Jurkat, Clone E6-1 (cell line): ENCODE measurements around the gene SHISA6.

Experiments
- DNase-seq: peaks from one replicate; pipeline ENCODE4 v3.0.0-alpha.2; 2011; ENCODE audit warnings: low read depth, low spot score
- H3K4me3 ChIP-seq: 2 replicates; pipeline ENCODE4 v1.5.1; 2011; ENCODE audit warnings: mild to moderate bottlenecking, low read length, control low read depth, moderate library complexity

Gene SHISA6

GRCh38 chr17:11550431-11550830, 309.4 kb downstream of the SHISA6 start:
- H3K4me3 ChIP-seq: no peak overlapping the region
- no peak for DNase-seq

GRCh38 chr17:11551442-11551841, 310.4 kb downstream of the SHISA6 start:
- no peak for DNase-seq

GRCh38 chr17:11553135-11553534, 312.1 kb downstream of the SHISA6 start:
- H3K4me3 ChIP-seq: no peak overlapping the region
- no peak for DNase-seq

More at GRCh38 chr17:11551442-11551841, 310.4 kb downstream of the SHISA6 start:
- no peak overlapping the region for H3K4me3 ChIP-seq

- no peak for DNase-seq
- H3K4me3 ChIP-seq: no peak overlapping the region
Observed at GRCh38 chr17:11554042-11554441, 313.0 kb downstream of the SHISA6 start.

GRCh38 chr17:11554542-11554941, 313.5 kb downstream of the SHISA6 start:
- no peak for DNase-seq
- no peak overlapping the region for H3K4me3 ChIP-seq

GRCh38 chr17:11555530-11555929, 314.5 kb downstream of the SHISA6 start:
- H3K4me3 ChIP-seq: no peak overlapping the region
- DNase-seq: no peak

- H3K4me3 ChIP-seq: no peak overlapping the region
- no peak for DNase-seq
Observed at GRCh38 chr17:11557727-11558452, 316.9 kb downstream of the SHISA6 start.

- DNase-seq: no peak
- H3K4me3 ChIP-seq: no peak overlapping the region
Observed at GRCh38 chr17:11558681-11559234, 317.7 kb downstream of the SHISA6 start.

- no peak for DNase-seq
- no peak overlapping the region for H3K4me3 ChIP-seq
Observed at GRCh38 chr17:11559601-11560000, 318.6 kb downstream of the SHISA6 start.

GRCh38 chr17:11561281-11561680, 320.3 kb downstream of the SHISA6 start:
- no peak overlapping the region for H3K4me3 ChIP-seq
- no peak for DNase-seq

GRCh38 chr17:11561702-11562101, 320.7 kb downstream of the SHISA6 start:
- DNase-seq: no peak
- H3K4me3 ChIP-seq: no peak overlapping the region

- no peak overlapping the region for H3K4me3 ChIP-seq
- no peak for DNase-seq
Observed at GRCh38 chr17:11564589-11565380, 323.8 kb downstream of the SHISA6 start.

- no peak overlapping the region for H3K4me3 ChIP-seq
- DNase-seq: no peak
Observed at GRCh38 chr17:11565591-11565990, 324.6 kb downstream of the SHISA6 start.

- no peak for DNase-seq
- no peak overlapping the region for H3K4me3 ChIP-seq
Observed at GRCh38 chr17:11578998-11579397, 338.0 kb downstream of the SHISA6 start.

- H3K4me3 ChIP-seq: no peak overlapping the region
- no peak for DNase-seq
Observed at GRCh38 chr17:11580677-11581076, 339.7 kb downstream of the SHISA6 start.

GRCh38 chr17:11582217-11582616, 341.2 kb downstream of the SHISA6 start:
- H3K4me3 ChIP-seq: no peak overlapping the region
- no peak for DNase-seq

GRCh38 chr17:11583306-11583992, 342.4 kb downstream of the SHISA6 start:
- no peak for DNase-seq
- H3K4me3 ChIP-seq: no peak overlapping the region

GRCh38 chr17:11589716-11590115, 348.7 kb downstream of the SHISA6 start:
- DNase-seq: no peak
- H3K4me3 ChIP-seq: no peak overlapping the region

- no peak within 1 kb of the TSS for H3K4me3 ChIP-seq
Observed at GRCh38 chr17:11598274-11599221, 357.5 kb downstream of the SHISA6 start, which contains the start of gene DNAH9. Gene DNAH9, plus strand, starts transcription at chr17:11598470. Its CDS starts 29 bp downstream, at chr17:11598499.

More at GRCh38 chr17:11598274-11599221, 357.5 kb downstream of the SHISA6 start, which contains the start of gene DNAH9:
- no peak for DNase-seq
